AG08395 (cell line): Measurements from ENCODE around the gene LHFPL2.

Experiments used
- DNase-seq: peaks from one replicate; pipeline ENCODE4 v3.0.0; 2012; ENCODE audit warnings: mixed read lengths, low spot score

The LHFPL2 gene

GRCh38 chr5:78640662-78641474 is 7.7 kb downstream of the LHFPL2 start:
- DNase-seq, result peak; percentile 24

- DNase-seq, result no peak
These were observed 8.8 kb downstream of the LHFPL2 start for GRCh38 chr5:78639791-78640190.

- no peak for DNase-seq
These were observed 9.5 kb downstream of the LHFPL2 start for GRCh38 chr5:78638973-78639669.

GRCh38 chr5:78638423-78638822 is 10.1 kb downstream of the LHFPL2 start:
- DNase-seq, result peak; percentile 95

- DNase-seq, result no peak
These were observed 11.1 kb downstream of the LHFPL2 start for GRCh38 chr5:78637468-78637867.

- no peak for DNase-seq
These were observed 11.9 kb downstream of the LHFPL2 start for GRCh38 chr5:78636682-78637081.

GRCh38 chr5:78634634-78635033 is 13.9 kb downstream of the LHFPL2 start:
- DNase-seq, result no peak

- DNase-seq, result no peak
These were observed 14.3 kb downstream of the LHFPL2 start for GRCh38 chr5:78634229-78634628.

GRCh38 chr5:78633700-78634099 is 14.9 kb downstream of the LHFPL2 start:
- peak; percentile 18 for DNase-seq

- no peak for DNase-seq
These were observed 16.1 kb downstream of the LHFPL2 start for GRCh38 chr5:78632467-78632866.

- DNase-seq, result no peak
These were observed 16.6 kb downstream of the LHFPL2 start for GRCh38 chr5:78631931-78632330.

GRCh38 chr5:78630047-78630446 is 18.5 kb downstream of the LHFPL2 start:
- DNase-seq, result no peak

GRCh38 chr5:78629624-78630023 is 18.9 kb downstream of the LHFPL2 start:
- no peak for DNase-seq

GRCh38 chr5:78628270-78628992 is 20.1 kb downstream of the LHFPL2 start:
- no peak for DNase-seq

GRCh38 chr5:78627766-78628165 is 20.8 kb downstream of the LHFPL2 start:
- DNase-seq, result peak; percentile 49

- DNase-seq, result peak; percentile 23
These were observed 21.4 kb downstream of the LHFPL2 start for GRCh38 chr5:78627175-78627574.

- DNase-seq, result no peak
These were observed 22.5 kb downstream of the LHFPL2 start for GRCh38 chr5:78626009-78626571.

- no peak for DNase-seq
These were observed 23.6 kb downstream of the LHFPL2 start for GRCh38 chr5:78624992-78625391.

GRCh38 chr5:78624011-78624541 is 24.5 kb downstream of the LHFPL2 start:
- no peak for DNase-seq

GRCh38 chr5:78622302-78622971 is 26.1 kb downstream of the LHFPL2 start:
- no peak for DNase-seq

GRCh38 chr5:78621291-78621738 is 27.3 kb downstream of the LHFPL2 start:
- DNase-seq, result peak; percentile 60
